ENCODE results near the gene ZNF483.

GRCh38 chr9:111572950-111573604, 48.1 kb downstream of the ZNF483 start:
- TF ChIP-seq CTCF (IDR thresholded peaks at IDR 0.05) (no peak), POLR2A (IDR thresholded peaks at IDR 0.05) (no peak)
